ENCODE data around the gene ARHGAP21. TPM values are rescaled to one million over a fixed set of nuclear protein-coding genes. Genes with fewer than 3 reads are reported as not detected.

ARHGAP21 gene
- total RNA-seq, 1 donor from 2014 or later, result 108 TPM

GRCh38 chr10:24678757-24679156, 44.9 kb downstream of the ARHGAP21 start:
- no peak overlapping the region for H3K27ac Mint-ChIP-seq (ENCODE audit: unreplicated experiment)
- DNase-seq (ENCODE audit: low spot score), result no peak
- H3K4me3 Mint-ChIP-seq (ENCODE audit: unreplicated experiment), result no peak overlapping the region
- H3K4me1 Mint-ChIP-seq (ENCODE audit: low read depth), result peaks cover 42% of the 10 kb centered on the region
- H3K9me3 Mint-ChIP-seq (ENCODE audit: low read depth), result peaks cover 3% of the 10 kb centered on the region
- no peaks in the 10 kb centered on the region for H3K27me3 Mint-ChIP-seq (ENCODE audit: low read depth)
- TF ChIP-seq, protein P1, sequence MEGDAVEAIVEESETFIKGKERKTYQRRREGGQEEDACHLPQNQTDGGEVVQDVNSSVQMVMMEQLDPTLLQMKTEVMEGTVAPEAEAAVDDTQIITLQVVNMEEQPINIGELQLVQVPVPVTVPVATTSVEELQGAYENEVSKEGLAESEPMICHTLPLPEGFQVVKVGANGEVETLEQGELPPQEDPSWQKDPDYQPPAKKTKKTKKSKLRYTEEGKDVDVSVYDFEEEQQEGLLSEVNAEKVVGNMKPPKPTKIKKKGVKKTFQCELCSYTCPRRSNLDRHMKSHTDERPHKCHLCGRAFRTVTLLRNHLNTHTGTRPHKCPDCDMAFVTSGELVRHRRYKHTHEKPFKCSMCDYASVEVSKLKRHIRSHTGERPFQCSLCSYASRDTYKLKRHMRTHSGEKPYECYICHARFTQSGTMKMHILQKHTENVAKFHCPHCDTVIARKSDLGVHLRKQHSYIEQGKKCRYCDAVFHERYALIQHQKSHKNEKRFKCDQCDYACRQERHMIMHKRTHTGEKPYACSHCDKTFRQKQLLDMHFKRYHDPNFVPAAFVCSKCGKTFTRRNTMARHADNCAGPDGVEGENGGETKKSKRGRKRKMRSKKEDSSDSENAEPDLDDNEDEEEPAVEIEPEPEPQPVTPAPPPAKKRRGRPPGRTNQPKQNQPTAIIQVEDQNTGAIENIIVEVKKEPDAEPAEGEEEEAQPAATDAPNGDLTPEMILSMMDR (IDR thresholded peaks at IDR 0.05), result no peak
- H3K36me3 Mint-ChIP-seq (ENCODE audit: low read depth), result no peaks in the 10 kb centered on the region

GRCh38 chr10:24674892-24675632, 48.6 kb downstream of the ARHGAP21 start:
- H3K4me1 Mint-ChIP-seq (ENCODE audit: low read depth), result peaks cover 40% of the 10 kb centered on the region

DNA sequence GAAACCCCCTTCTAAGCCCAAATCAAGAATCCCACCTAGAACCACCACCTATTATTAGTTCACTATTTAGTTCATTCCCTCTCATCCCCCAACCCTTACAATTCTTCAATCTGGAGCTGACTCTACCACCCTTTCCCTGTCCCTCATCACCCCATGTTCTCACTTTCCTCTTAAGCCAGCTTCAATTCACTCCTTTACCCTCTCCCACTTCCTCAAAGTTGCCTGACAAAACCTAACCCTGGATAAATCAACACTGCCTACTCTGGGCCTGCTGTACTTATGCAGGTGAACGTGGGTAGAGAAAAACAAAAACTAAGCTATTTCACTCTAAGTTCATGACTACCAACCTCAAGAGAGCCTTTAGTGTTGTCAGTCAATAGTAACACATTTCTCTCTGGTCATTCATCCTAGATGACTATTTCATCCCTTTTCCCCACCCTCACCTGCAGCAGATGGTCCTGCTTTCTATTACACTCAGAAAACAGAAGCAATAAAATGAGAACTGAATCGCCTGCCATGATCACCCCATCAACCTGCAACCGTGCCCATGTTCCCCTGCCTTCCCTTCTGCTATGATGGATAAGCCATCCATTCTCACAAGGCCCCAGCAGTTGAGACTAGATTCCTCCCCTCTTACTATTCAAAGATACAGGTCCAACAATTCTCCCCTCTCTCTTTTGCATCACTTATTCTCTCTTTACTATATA, 52.6 kb downstream of the ARHGAP21 start:
- TF ChIP-seq, protein P1 (IDR thresholded peaks at IDR 0.05), result no peak
- DNase-seq (ENCODE audit: low spot score), result no peak
- Mint-ChIP-seq H3K36me3 (ENCODE audit: low read depth) (peaks cover 8% of the 10 kb centered on the region), H3K27ac (ENCODE audit: unreplicated experiment) (no peak overlapping the region), H3K4me3 (ENCODE audit: unreplicated experiment) (no peak overlapping the region), H3K4me1 (ENCODE audit: low read depth) (peaks cover 39% of the 10 kb centered on the region), H3K27me3 (ENCODE audit: low read depth) (no peaks in the 10 kb centered on the region), H3K9me3 (ENCODE audit: low read depth) (no peaks in the 10 kb centered on the region)

More at GRCh38 chr10:24674892-24675632, 48.6 kb downstream of the ARHGAP21 start:
- TF ChIP-seq, protein P1 (IDR thresholded peaks at IDR 0.05), result no peak
- Mint-ChIP-seq H3K4me3 (ENCODE audit: unreplicated experiment) (no peak overlapping the region), H3K36me3 (ENCODE audit: low read depth) (peaks cover 2% of the 10 kb centered on the region), H3K27me3 (ENCODE audit: low read depth) (no peaks in the 10 kb centered on the region), H3K9me3 (ENCODE audit: low read depth) (peaks cover 3% of the 10 kb centered on the region), H3K27ac (ENCODE audit: unreplicated experiment) (no peak overlapping the region)
- DNase-seq (ENCODE audit: low spot score), result no peak

- Mint-ChIP-seq H3K4me1 (ENCODE audit: low read depth) (peaks cover 28% of the 10 kb centered on the region), H3K27ac (ENCODE audit: unreplicated experiment) (no peak overlapping the region), H3K27me3 (ENCODE audit: low read depth) (no peaks in the 10 kb centered on the region)
These were observed 54.3 kb downstream of the ARHGAP21 start for GRCh38 chr10:24669285-24669852.

GRCh38 chr10:24668247-24668646, 55.4 kb downstream of the ARHGAP21 start:
- H3K4me3 Mint-ChIP-seq (ENCODE audit: unreplicated experiment), result no peak overlapping the region
- H3K4me1 Mint-ChIP-seq (ENCODE audit: low read depth), result peaks cover 28% of the 10 kb centered on the region
- H3K9me3 Mint-ChIP-seq (ENCODE audit: low read depth), result no peaks in the 10 kb centered on the region
- no peaks in the 10 kb centered on the region for H3K27me3 Mint-ChIP-seq (ENCODE audit: low read depth)
- H3K27ac Mint-ChIP-seq (ENCODE audit: unreplicated experiment), result no peak overlapping the region
- no peak for DNase-seq (ENCODE audit: low spot score)
- H3K36me3 Mint-ChIP-seq (ENCODE audit: low read depth), result peaks cover 10% of the 10 kb centered on the region
- TF ChIP-seq, protein P1 (IDR thresholded peaks at IDR 0.05), result no peak

More at GRCh38 chr10:24669285-24669852, 54.3 kb downstream of the ARHGAP21 start:
- Mint-ChIP-seq H3K4me3 (ENCODE audit: unreplicated experiment) (no peak overlapping the region), H3K36me3 (ENCODE audit: low read depth) (peaks cover 8% of the 10 kb centered on the region), H3K9me3 (ENCODE audit: low read depth) (no peaks in the 10 kb centered on the region)
- no peak for DNase-seq (ENCODE audit: low spot score)
- TF ChIP-seq, protein P1 (IDR thresholded peaks at IDR 0.05), result no peak
